ENCODE data around the gene CEP164.
A peak's percentile ranks its signal among the peaks of the same experiment; 100 is the strongest.

CEP164 gene

GRCh38 chr11:117434481-117434880 is 106.8 kb downstream of the CEP164 start:
- TF ChIP-seq ZNF585B (tag by site-specific recombination; IDR thresholded peaks at IDR 0.05) (no peak), ZBTB17 (tag by site-specific recombination; IDR thresholded peaks at IDR 0.05) (peak; percentile 55), MEIS1 (CRISPR knock-in tag; IDR thresholded peaks at IDR 0.05; ENCODE audit: borderline replicate concordance) (no peak), ZNF366 (tag by site-specific recombination; conservative IDR thresholded peaks at IDR 0.05) (peak; percentile 57), KLF17 (tag by site-specific recombination; IDR thresholded peaks at IDR 0.05) (no peak), ZNF701 (tag by site-specific recombination; IDR thresholded peaks at IDR 0.05) (no peak), ZBTB21 (tag by site-specific recombination; IDR thresholded peaks at IDR 0.05) (no peak)
- POLR2A ChIA-PET = no interaction called here

GRCh38 chr11:117435326-117435725 is 107.7 kb downstream of the CEP164 start:
- Histone ChIP-seq H3K9me3 (ENCODE audit: control insufficient read depth, insufficient read depth, low read depth, low read length) (no peaks in the 10 kb centered on the region), H3K36me3 (ENCODE audit: control insufficient read depth in 2 of 2, insufficient read depth in 1 of 2, low read length in 2 of 2) (no peaks in the 10 kb centered on the region), H3K27ac (ENCODE audit: extremely low read depth, low read depth, low read length) (no peak overlapping the region), H3K4me3 (ENCODE audit: low read depth, low read length) (no peak overlapping the region), H3K4me1 (ENCODE audit: control insufficient read depth, insufficient read depth, low read length) (no peaks in the 10 kb centered on the region)
- TF ChIP-seq ZNF184 (tag by site-specific recombination; IDR thresholded peaks at IDR 0.05) (no peak), ZNF560 (tag by site-specific recombination; IDR thresholded peaks at IDR 0.05; ENCODE audit: borderline replicate concordance) (no peak), ZNF174 (tag by site-specific recombination; IDR thresholded peaks at IDR 0.05) (no peak), ZNF596 (tag by site-specific recombination; IDR thresholded peaks at IDR 0.05) (no peak), ZNF610 (tag by site-specific recombination; IDR thresholded peaks at IDR 0.05; ENCODE audit: borderline replicate concordance) (no peak), ZNF654 (tag by site-specific recombination; IDR thresholded peaks at IDR 0.05; ENCODE audit: low read depth) (no peak), ZBTB8A (tag by site-specific recombination; IDR thresholded peaks at IDR 0.05) (no peak), ZNF645 (tag by site-specific recombination; IDR thresholded peaks at IDR 0.05) (no peak), ZNF707 (tag by site-specific recombination; IDR thresholded peaks at IDR 0.05) (no peak), ZNF354C (tag by site-specific recombination; IDR thresholded peaks at IDR 0.05; ENCODE audit: borderline replicate concordance, low read depth) (no peak), ZNF692 (tag by site-specific recombination; IDR thresholded peaks at IDR 0.05) (no peak), ZNF311 (tag by site-specific recombination; IDR thresholded peaks at IDR 0.05; ENCODE audit: borderline replicate concordance) (no peak), REST (tag by site-specific recombination; IDR thresholded peaks at IDR 0.05) (no peak), ZNF155 (tag by site-specific recombination; IDR thresholded peaks at IDR 0.05) (no peak), ZNF549 (tag by site-specific recombination; IDR thresholded peaks at IDR 0.05) (no peak), ZNF223 (tag by site-specific recombination; IDR thresholded peaks at IDR 0.05) (no peak), RBAK (tag by site-specific recombination; IDR thresholded peaks at IDR 0.05) (no peak), ZNF221 (tag by site-specific recombination; IDR thresholded peaks at IDR 0.05; ENCODE audit: borderline replicate concordance) (no peak)
- POLR2A ChIA-PET = no interaction called here
- CTCF ChIA-PET = no interaction called here

More at GRCh38 chr11:117434481-117434880, 106.8 kb downstream of the CEP164 start:
- no peaks in the 10 kb centered on the region for H3K9me3 ChIP-seq (ENCODE audit: control insufficient read depth, insufficient read depth, low read depth, low read length)
- no peak overlapping the region for H3K27ac ChIP-seq (ENCODE audit: extremely low read depth, low read depth, low read length)
- H3K36me3 ChIP-seq (ENCODE audit: control insufficient read depth in 2 of 2, insufficient read depth in 1 of 2, low read length in 2 of 2) = no peaks in the 10 kb centered on the region
- no peak overlapping the region for H3K4me3 ChIP-seq (ENCODE audit: low read depth, low read length)
- CTCF ChIA-PET = no interaction called here
- H3K4me1 ChIP-seq (ENCODE audit: control insufficient read depth, insufficient read depth, low read length) = no peaks in the 10 kb centered on the region

Data from HEK293 (cell line).